ENCODE measurements around the gene BMP8B. TPM values are rescaled to one million over a fixed set of nuclear protein-coding genes. Genes with fewer than 3 reads are reported as not detected.

Gene BMP8B
- total RNA-seq, 1 donor from 2014 or later, result 0.16 TPM

DNA sequence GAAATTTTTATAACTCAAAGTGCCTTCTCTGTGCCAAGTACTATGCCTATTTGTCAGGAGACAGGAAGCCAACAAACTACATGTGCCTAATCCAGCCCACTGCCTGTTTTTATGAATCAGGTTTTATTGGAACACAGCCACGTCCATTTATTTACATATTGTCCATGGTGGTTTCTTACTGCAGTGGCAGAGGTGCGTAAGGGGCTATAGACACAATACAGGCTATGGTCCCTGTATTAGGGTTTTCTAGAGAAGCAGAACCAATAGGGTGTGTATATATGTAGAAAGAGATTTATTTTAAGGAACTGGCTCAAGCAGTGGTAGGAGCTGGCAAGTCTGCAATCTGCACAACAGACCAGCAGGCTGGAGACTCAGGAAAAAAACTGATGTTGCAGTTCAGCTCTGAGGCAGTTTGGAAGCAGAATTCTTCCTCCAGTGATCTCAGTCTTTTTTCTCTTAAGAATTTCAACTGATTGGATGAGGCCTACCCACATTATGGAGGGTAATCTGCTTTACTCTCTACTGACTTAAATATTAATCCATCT, 34.6 kb downstream of the BMP8B start:
- Histone ChIP-seq H3K4me2 (ENCODE audit: low read length) (no peak overlapping the region), H2AFZ (ENCODE audit: low read depth, low read length) (no peak overlapping the region), H3K27ac (ENCODE audit: low read depth, low read length) (no peak overlapping the region), H3K4me3 (ENCODE audit: insufficient read depth, low read depth, low read length) (no peak overlapping the region), H3K4me1 (ENCODE audit: insufficient read depth, low read length) (no peaks in the 10 kb centered on the region), H3K9ac (ENCODE audit: low read length) (no peak overlapping the region), H3K9me3 (ENCODE audit: insufficient read depth, low read depth, low read length) (no peaks in the 10 kb centered on the region), H3K27me3 (ENCODE audit: insufficient read depth, low read length) (no peaks in the 10 kb centered on the region), H3K79me2 (ENCODE audit: insufficient read depth, low read length) (no peaks in the 10 kb centered on the region), H4K20me1 (ENCODE audit: insufficient read depth, low read length) (peaks cover 11% of the 10 kb centered on the region), H3K36me3 (ENCODE audit: insufficient read depth, low read length) (peaks cover 44% of the 10 kb centered on the region)
- Mint-ChIP-seq H3K9me3 (ENCODE audit: unreplicated experiment) (no peaks in the 10 kb centered on the region), H3K36me3 (ENCODE audit: low read depth, unreplicated experiment) (peaks cover 35% of the 10 kb centered on the region), H3K27me3 (ENCODE audit: low read depth, unreplicated experiment) (no peaks in the 10 kb centered on the region), H3K27ac (ENCODE audit: unreplicated experiment) (no peak overlapping the region), H3K4me3 (ENCODE audit: unreplicated experiment) (no peak overlapping the region), H3K4me1 (ENCODE audit: low read depth, unreplicated experiment) (peaks cover under 1% of the 10 kb centered on the region)
- FAIRE-seq, result no peak
- no peak for DNase-seq (ENCODE audit: low read depth)
- no peak for TF ChIP-seq CTCF (IDR thresholded peaks at IDR 0.05; ENCODE audit: insufficient read depth, low read depth, low read length)
- no peak for TF ChIP-seq EZH2 (IDR thresholded peaks at IDR 0.05; ENCODE audit: insufficient read depth, low read length)

DNA sequence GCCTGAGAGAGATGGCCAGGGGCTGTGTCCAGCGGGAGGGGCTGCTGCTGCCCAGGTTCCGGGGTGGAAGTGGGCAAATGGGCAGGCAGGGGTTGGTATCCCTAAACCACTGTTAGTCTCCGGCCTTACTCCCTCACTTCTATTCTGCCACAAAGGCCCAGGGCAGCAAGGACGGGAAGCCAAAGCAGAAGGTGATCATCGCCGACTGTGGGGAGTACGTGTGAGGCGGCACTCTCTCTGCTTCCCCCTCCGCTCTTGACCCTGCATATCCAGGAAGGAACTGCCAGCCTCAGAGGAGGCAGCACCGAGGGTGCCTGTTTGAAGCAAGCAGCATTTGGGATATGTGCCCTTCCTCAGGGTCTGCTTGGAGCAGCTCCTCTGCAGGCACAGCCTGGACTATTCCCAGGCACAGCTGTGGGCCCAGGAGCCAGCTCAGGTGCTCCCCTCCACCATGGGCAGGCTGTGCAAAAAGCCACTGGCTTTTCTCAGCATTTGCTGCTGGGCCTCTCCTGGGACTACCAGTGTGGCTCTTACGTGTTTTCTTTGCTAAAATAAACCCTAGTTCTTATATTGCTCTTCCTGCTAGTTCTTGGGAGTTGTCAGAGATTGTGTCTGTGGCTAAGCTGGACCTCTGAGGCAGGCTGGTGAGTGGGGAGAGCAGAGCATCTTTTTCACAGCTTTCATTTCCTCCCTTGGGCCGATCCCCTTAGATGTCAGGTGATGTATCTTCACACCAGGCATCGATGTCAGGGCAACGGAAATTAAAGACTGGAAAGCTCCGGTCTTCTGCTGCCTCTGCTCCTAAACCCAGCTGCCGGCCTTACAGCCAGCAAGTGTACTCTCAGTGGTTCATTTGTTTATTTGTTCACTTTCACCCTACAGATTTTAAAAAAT, 35.3 kb downstream of the BMP8B start:
- H3K27me3 Mint-ChIP-seq (ENCODE audit: low read depth, unreplicated experiment), result no peaks in the 10 kb centered on the region
- H2AFZ ChIP-seq (ENCODE audit: low read depth, low read length), result no peak overlapping the region
- H4K20me1 ChIP-seq (ENCODE audit: insufficient read depth, low read length), result peaks cover 11% of the 10 kb centered on the region
- DNase-seq (ENCODE audit: low read depth), result no peak
- no peak overlapping the region for H3K4me2 ChIP-seq (ENCODE audit: low read length)
- no peaks in the 10 kb centered on the region for H3K27me3 ChIP-seq (ENCODE audit: insufficient read depth, low read length)
- no peak overlapping the region for H3K4me3 ChIP-seq (ENCODE audit: insufficient read depth, low read depth, low read length)
- no peak overlapping the region for H3K27ac Mint-ChIP-seq (ENCODE audit: unreplicated experiment)
- no peaks in the 10 kb centered on the region for H3K4me1 ChIP-seq (ENCODE audit: insufficient read depth, low read length)
- FAIRE-seq, result no peak
- TF ChIP-seq CTCF (IDR thresholded peaks at IDR 0.05; ENCODE audit: insufficient read depth, low read depth, low read length) (no peak), EZH2 (IDR thresholded peaks at IDR 0.05; ENCODE audit: insufficient read depth, low read length) (no peak)
- no peaks in the 10 kb centered on the region for H3K9me3 ChIP-seq (ENCODE audit: insufficient read depth, low read depth, low read length)
- peaks cover 46% of the 10 kb centered on the region for H3K36me3 ChIP-seq (ENCODE audit: insufficient read depth, low read length)
- H3K4me1 Mint-ChIP-seq (ENCODE audit: low read depth, unreplicated experiment), result no peaks in the 10 kb centered on the region
- no peak overlapping the region for H3K9ac ChIP-seq (ENCODE audit: low read length)
- H3K36me3 Mint-ChIP-seq (ENCODE audit: low read depth, unreplicated experiment), result peaks cover 36% of the 10 kb centered on the region
- H3K4me3 Mint-ChIP-seq (ENCODE audit: unreplicated experiment), result no peak overlapping the region
- no peak overlapping the region for H3K27ac ChIP-seq (ENCODE audit: low read depth, low read length)
- H3K79me2 ChIP-seq (ENCODE audit: insufficient read depth, low read length), result no peaks in the 10 kb centered on the region
- no peaks in the 10 kb centered on the region for H3K9me3 Mint-ChIP-seq (ENCODE audit: unreplicated experiment)

- TF ChIP-seq EZH2 (IDR thresholded peaks at IDR 0.05; ENCODE audit: insufficient read depth, low read length) (no peak), CTCF (IDR thresholded peaks at IDR 0.05; ENCODE audit: insufficient read depth, low read depth, low read length) (no peak)
- no peak overlapping the region for H2AFZ ChIP-seq (ENCODE audit: low read depth, low read length)
- FAIRE-seq (no peak), DNase-seq (ENCODE audit: low read depth) (no peak)
- no peak overlapping the region for H3K4me3 Mint-ChIP-seq (ENCODE audit: unreplicated experiment)
- peaks cover 11% of the 10 kb centered on the region for H4K20me1 ChIP-seq (ENCODE audit: insufficient read depth, low read length)
- no peaks in the 10 kb centered on the region for H3K27me3 Mint-ChIP-seq (ENCODE audit: low read depth, unreplicated experiment)
- H3K9me3 Mint-ChIP-seq (ENCODE audit: unreplicated experiment), result no peaks in the 10 kb centered on the region
- H3K79me2 ChIP-seq (ENCODE audit: insufficient read depth, low read length), result no peaks in the 10 kb centered on the region
- no peaks in the 10 kb centered on the region for H3K4me1 ChIP-seq (ENCODE audit: insufficient read depth, low read length)
- peaks cover 35% of the 10 kb centered on the region for H3K36me3 Mint-ChIP-seq (ENCODE audit: low read depth, unreplicated experiment)
- no peak overlapping the region for H3K9ac ChIP-seq (ENCODE audit: low read length)
- H3K27ac Mint-ChIP-seq (ENCODE audit: unreplicated experiment), result no peak overlapping the region
- H3K4me2 ChIP-seq (ENCODE audit: low read length), result no peak overlapping the region
- H3K4me3 ChIP-seq (ENCODE audit: insufficient read depth, low read depth, low read length), result no peak overlapping the region
- no peaks in the 10 kb centered on the region for H3K27me3 ChIP-seq (ENCODE audit: insufficient read depth, low read length)
- no peaks in the 10 kb centered on the region for H3K9me3 ChIP-seq (ENCODE audit: insufficient read depth, low read depth, low read length)
- no peak overlapping the region for H3K27ac ChIP-seq (ENCODE audit: low read depth, low read length)
- peaks cover 45% of the 10 kb centered on the region for H3K36me3 ChIP-seq (ENCODE audit: insufficient read depth, low read length)
- no peaks in the 10 kb centered on the region for H3K4me1 Mint-ChIP-seq (ENCODE audit: low read depth, unreplicated experiment)
Measured at GRCh38 chr1:39752703-39753102, 36.0 kb downstream of the BMP8B start.

Measured in astrocyte (in vitro differentiated cells and primary cell).